Measurements from ENCODE around the gene EPHA7.

- TF ChIP-seq POLR2AphosphoS5 (IDR thresholded peaks at IDR 0.05; ENCODE audit: low read depth, low read length), result no peak
- TF ChIP-seq CTCF (IDR thresholded peaks at IDR 0.05), result no peak
- TF ChIP-seq RAD21 (IDR thresholded peaks at IDR 0.05; ENCODE audit: low read length), result no peak
- no peak for TF ChIP-seq GABPA (IDR thresholded peaks at IDR 0.05; ENCODE audit: low read depth)
- TF ChIP-seq EP300 (IDR thresholded peaks at IDR 0.05; ENCODE audit: borderline replicate concordance in 1 of 2, low read depth in 1 of 2, low read length in 1 of 2), result no peak
- no peak for TF ChIP-seq RCOR1 (IDR thresholded peaks at IDR 0.05; ENCODE audit: low read length)
- no peak for TF ChIP-seq CHD2 (IDR thresholded peaks at IDR 0.05; ENCODE audit: low read length, partially characterized antibody)
- no peak for TF ChIP-seq TCF12 (IDR thresholded peaks at IDR 0.05)
Measured at GRCh38 chr6:93418033-93418407, 1.3 kb downstream of the EPHA7 start.

Data from SK-N-SH (cell line).